OCI-LY3 (cell line): Measurements from ENCODE around the gene PTCD2.

Experiments used
- CTCF ChIP-seq: fragments of 200-600, 300-600 bp; sonication (generic); IDR thresholded peaks from 2 replicates; pipeline ENCODE4 v1.5.1; 2014; ENCODE audit warnings: antibody characterized with exemption, low read length, low read depth
- EZH2phosphoT487 ChIP-seq: fragments of 200-600 bp; shearing (Covaris generic); IDR thresholded peaks from 2 replicates; pipeline ENCODE4 v1.6.1; 2018; ENCODE audit warnings: antibody characterized with exemption, mixed run types, low read depth

DNA sequence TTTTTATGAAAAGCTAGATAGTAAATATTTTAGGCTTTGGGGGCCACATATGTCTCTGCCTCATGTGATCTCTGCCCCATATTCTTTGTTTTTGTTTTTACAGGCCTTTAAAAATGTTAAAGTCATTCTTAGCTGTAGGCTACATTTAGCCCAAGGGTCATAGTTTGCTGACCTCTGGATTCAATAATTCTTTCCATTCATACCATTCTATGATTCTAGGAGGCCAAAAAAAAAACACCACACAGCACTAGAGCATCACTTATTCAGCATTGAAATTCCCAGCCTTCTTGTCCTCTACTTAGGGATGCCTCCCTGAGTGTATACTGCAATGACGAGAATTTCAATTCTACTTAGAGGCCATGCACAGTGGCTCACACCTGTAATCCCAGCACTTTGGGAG, 17.0 kb downstream of the PTCD2 start:
- TF ChIP-seq CTCF = no peak
- TF ChIP-seq EZH2phosphoT487 = no peak
